ENCODE data around the gene FAR2. TPM values are rescaled to one million over a fixed set of nuclear protein-coding genes. Genes with fewer than 3 reads are reported as not detected.

FAR2 gene
- total RNA-seq, 2 donors from 2014 or later, result 42.5 to 96.7 TPM

DNA sequence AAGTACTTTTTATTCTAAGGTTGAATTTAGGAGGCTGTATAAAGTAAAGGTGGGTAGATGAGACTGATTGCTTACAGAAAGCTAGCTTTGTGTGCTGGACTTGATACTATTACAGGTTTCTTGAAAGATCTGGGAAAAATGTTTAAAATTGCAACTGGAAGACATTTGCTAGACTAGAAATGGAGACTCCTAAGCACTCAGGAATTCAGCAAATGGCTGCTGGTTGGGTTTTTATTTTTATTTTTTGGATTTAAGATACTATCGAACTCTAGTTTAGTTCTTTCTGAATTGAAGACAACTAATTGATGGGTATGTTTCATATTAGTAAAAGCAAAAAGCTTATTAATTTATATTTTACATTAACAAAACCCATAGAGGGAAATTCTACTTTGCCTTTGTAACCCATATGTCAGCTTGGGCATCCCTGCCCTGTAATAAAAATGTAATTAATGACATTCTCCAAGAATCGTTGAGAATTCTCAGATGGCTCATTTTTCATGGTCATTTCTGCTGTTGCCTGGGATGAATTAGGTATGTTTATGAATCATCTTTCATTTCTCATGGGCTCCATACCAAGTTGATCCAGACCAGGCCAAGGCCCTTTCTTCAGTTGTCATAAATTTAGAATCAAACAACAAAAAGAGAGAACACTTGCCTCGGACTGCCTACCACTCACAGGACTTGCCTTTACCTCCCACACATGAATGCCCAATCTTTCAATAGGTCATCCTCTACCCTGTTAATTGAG is 129.8 kb downstream of the FAR2 start:
- no peak overlapping the region for H3K4me3 Mint-ChIP-seq
- WGBS, 2 experiments (ENCODE audit: insufficient coverage in 1 of 2, insufficient read length in 1 of 2), result 93 to 100% methylated on average over 1 to 3 of the region's 3 CpGs
- H3K4me1 Mint-ChIP-seq, result peaks cover 27% of the 10 kb centered on the region
- H3K36me3 Mint-ChIP-seq (ENCODE audit: low read depth), result peaks cover 40% of the 10 kb centered on the region
- Histone ChIP-seq H3K27ac (ENCODE audit: low read depth, low read length) (no peak overlapping the region), H3K36me3 (ENCODE audit: control insufficient read depth, insufficient read depth, low read length) (no peaks in the 10 kb centered on the region), H3K9ac (ENCODE audit: extremely low read depth, low read length, poor library complexity, severe bottlenecking) (no peak overlapping the region), H3K4me3 (ENCODE audit: low read length) (no peak overlapping the region), H3K27me3 (ENCODE audit: control insufficient read depth, insufficient read depth, low read length, poor library complexity, severe bottlenecking) (no peaks in the 10 kb centered on the region), H3K4me1 (ENCODE audit: control insufficient read depth, insufficient read depth, low read length) (peaks cover 5% of the 10 kb centered on the region), H3K9me3 (ENCODE audit: control insufficient read depth, low read length) (no peaks in the 10 kb centered on the region)
- H3K9me3 Mint-ChIP-seq, result peaks cover 6% of the 10 kb centered on the region
- TF ChIP-seq, protein P1, sequence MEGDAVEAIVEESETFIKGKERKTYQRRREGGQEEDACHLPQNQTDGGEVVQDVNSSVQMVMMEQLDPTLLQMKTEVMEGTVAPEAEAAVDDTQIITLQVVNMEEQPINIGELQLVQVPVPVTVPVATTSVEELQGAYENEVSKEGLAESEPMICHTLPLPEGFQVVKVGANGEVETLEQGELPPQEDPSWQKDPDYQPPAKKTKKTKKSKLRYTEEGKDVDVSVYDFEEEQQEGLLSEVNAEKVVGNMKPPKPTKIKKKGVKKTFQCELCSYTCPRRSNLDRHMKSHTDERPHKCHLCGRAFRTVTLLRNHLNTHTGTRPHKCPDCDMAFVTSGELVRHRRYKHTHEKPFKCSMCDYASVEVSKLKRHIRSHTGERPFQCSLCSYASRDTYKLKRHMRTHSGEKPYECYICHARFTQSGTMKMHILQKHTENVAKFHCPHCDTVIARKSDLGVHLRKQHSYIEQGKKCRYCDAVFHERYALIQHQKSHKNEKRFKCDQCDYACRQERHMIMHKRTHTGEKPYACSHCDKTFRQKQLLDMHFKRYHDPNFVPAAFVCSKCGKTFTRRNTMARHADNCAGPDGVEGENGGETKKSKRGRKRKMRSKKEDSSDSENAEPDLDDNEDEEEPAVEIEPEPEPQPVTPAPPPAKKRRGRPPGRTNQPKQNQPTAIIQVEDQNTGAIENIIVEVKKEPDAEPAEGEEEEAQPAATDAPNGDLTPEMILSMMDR (conservative IDR thresholded peaks at IDR 0.05), result no peak
- no peak for DNase-seq
- H3K27ac Mint-ChIP-seq, result no peak overlapping the region
- no peaks in the 10 kb centered on the region for H3K27me3 Mint-ChIP-seq (ENCODE audit: insufficient read depth)

GRCh38 chr12:29281371-29282005 is 132.4 kb downstream of the FAR2 start:
- Mint-ChIP-seq H3K9me3 (peaks cover 2% of the 10 kb centered on the region), H3K27ac (no peak overlapping the region), H3K36me3 (ENCODE audit: low read depth) (peaks cover 35% of the 10 kb centered on the region), H3K27me3 (ENCODE audit: insufficient read depth) (no peaks in the 10 kb centered on the region), H3K4me1 (peaks cover 13% of the 10 kb centered on the region), H3K4me3 (no peak overlapping the region)
- no peaks in the 10 kb centered on the region for H3K27me3 ChIP-seq (ENCODE audit: control insufficient read depth, insufficient read depth, low read length, poor library complexity, severe bottlenecking)
- TF ChIP-seq, protein P1 (conservative IDR thresholded peaks at IDR 0.05), result no peak
- H3K36me3 ChIP-seq (ENCODE audit: control insufficient read depth, insufficient read depth, low read length), result no peaks in the 10 kb centered on the region
- no peak overlapping the region for H3K4me3 ChIP-seq (ENCODE audit: low read length)
- H3K9ac ChIP-seq (ENCODE audit: extremely low read depth, low read length, poor library complexity, severe bottlenecking), result no peak overlapping the region
- DNase-seq, result no peak
- 81 to 93% methylated on average over 3 to 5 of the region's 5 CpGs for WGBS, 2 experiments (ENCODE audit: insufficient coverage in 1 of 2, insufficient read length in 1 of 2)
- no peaks in the 10 kb centered on the region for H3K9me3 ChIP-seq (ENCODE audit: control insufficient read depth, low read length)
- H3K4me1 ChIP-seq (ENCODE audit: control insufficient read depth, insufficient read depth, low read length), result no peaks in the 10 kb centered on the region
- H3K27ac ChIP-seq (ENCODE audit: low read depth, low read length), result no peak overlapping the region

GRCh38 chr12:29282031-29282816 is 133.1 kb downstream of the FAR2 start:
- WGBS, 2 experiments (ENCODE audit: insufficient coverage in 1 of 2, insufficient read length in 1 of 2), result 77 to 100% methylated on average over 1 to 2 of the region's 2 CpGs
- Mint-ChIP-seq H3K4me3 (no peak overlapping the region), H3K36me3 (ENCODE audit: low read depth) (peaks cover 32% of the 10 kb centered on the region), H3K27ac (peak overlapping the region; percentile 10), H3K9me3 (peaks cover 2% of the 10 kb centered on the region), H3K27me3 (ENCODE audit: insufficient read depth) (no peaks in the 10 kb centered on the region), H3K4me1 (peaks cover 13% of the 10 kb centered on the region)
- H3K4me3 ChIP-seq (ENCODE audit: low read length), result no peak overlapping the region
- H3K9ac ChIP-seq (ENCODE audit: extremely low read depth, low read length, poor library complexity, severe bottlenecking), result no peak overlapping the region
- no peaks in the 10 kb centered on the region for H3K27me3 ChIP-seq (ENCODE audit: control insufficient read depth, insufficient read depth, low read length, poor library complexity, severe bottlenecking)
- TF ChIP-seq, protein P1 (conservative IDR thresholded peaks at IDR 0.05), result no peak
- no peaks in the 10 kb centered on the region for H3K9me3 ChIP-seq (ENCODE audit: control insufficient read depth, low read length)
- H3K36me3 ChIP-seq (ENCODE audit: control insufficient read depth, insufficient read depth, low read length), result no peaks in the 10 kb centered on the region
- no peak overlapping the region for H3K27ac ChIP-seq (ENCODE audit: low read depth, low read length)
- no peak for DNase-seq
- H3K4me1 ChIP-seq (ENCODE audit: control insufficient read depth, insufficient read depth, low read length), result no peaks in the 10 kb centered on the region
